Measurements from ENCODE around the gene DRGX.

The DRGX gene

GRCh38 chr10:49395741-49396665 is at the start of gene DRGX:
Gene DRGX (minus strand): TSS chr10:49396089. CDS start chr10:49395440, 649 bp downstream.
- no peak for DNase-seq (ENCODE audit: low read depth)
- TF ChIP-seq, protein P1, sequence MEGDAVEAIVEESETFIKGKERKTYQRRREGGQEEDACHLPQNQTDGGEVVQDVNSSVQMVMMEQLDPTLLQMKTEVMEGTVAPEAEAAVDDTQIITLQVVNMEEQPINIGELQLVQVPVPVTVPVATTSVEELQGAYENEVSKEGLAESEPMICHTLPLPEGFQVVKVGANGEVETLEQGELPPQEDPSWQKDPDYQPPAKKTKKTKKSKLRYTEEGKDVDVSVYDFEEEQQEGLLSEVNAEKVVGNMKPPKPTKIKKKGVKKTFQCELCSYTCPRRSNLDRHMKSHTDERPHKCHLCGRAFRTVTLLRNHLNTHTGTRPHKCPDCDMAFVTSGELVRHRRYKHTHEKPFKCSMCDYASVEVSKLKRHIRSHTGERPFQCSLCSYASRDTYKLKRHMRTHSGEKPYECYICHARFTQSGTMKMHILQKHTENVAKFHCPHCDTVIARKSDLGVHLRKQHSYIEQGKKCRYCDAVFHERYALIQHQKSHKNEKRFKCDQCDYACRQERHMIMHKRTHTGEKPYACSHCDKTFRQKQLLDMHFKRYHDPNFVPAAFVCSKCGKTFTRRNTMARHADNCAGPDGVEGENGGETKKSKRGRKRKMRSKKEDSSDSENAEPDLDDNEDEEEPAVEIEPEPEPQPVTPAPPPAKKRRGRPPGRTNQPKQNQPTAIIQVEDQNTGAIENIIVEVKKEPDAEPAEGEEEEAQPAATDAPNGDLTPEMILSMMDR (IDR thresholded peaks at IDR 0.05; ENCODE audit: low read depth, low read length) = no peak
- TF ChIP-seq POLR2A (IDR thresholded peaks at IDR 0.05; ENCODE audit: extremely low read depth, insufficient read length) (no peak), MAX (IDR thresholded peaks at IDR 0.05; ENCODE audit: low read depth, low read length) (no peak), MYC (IDR thresholded peaks at IDR 0.05; ENCODE audit: low read depth, low read length) (no peak)
- no peak within 1 kb of the TSS for H3K4me3 ChIP-seq (ENCODE audit: low read depth, low read length)

DNA sequence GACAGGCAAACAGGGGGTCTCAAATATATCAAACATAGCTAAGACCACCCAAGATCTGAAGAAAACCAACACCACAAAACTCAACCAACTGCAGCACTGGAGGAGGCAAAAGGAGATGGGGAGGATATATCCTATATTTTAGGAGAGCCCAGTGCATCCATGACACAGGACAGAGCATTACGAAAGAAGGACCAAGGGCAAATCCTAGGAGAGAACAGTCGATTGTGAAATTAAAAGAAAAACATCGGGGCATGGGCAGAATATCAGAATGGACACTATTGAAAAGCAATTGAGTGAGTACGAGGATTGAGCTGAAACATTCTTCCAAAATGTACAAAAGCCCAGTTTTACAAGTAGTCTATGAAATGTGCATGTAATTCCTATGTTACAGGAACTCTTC is 48.5 kb upstream of the DRGX start:
- TF ChIP-seq MAX (IDR thresholded peaks at IDR 0.05; ENCODE audit: low read depth, low read length) = no peak
- no peak for TF ChIP-seq MYC (IDR thresholded peaks at IDR 0.05; ENCODE audit: low read depth, low read length)
- TF ChIP-seq, protein P1 (IDR thresholded peaks at IDR 0.05; ENCODE audit: low read depth, low read length) = no peak
- no peak for TF ChIP-seq POLR2A (IDR thresholded peaks at IDR 0.05; ENCODE audit: extremely low read depth, insufficient read length)
- no peak for DNase-seq (ENCODE audit: low read depth)

GRCh38 chr10:49442863-49443262 is 47.0 kb upstream of the DRGX start:
- DNase-seq (ENCODE audit: low read depth) = no peak
- H3K4me3 ChIP-seq (ENCODE audit: low read depth, low read length) = no peak overlapping the region
- TF ChIP-seq, protein P1 (IDR thresholded peaks at IDR 0.05; ENCODE audit: low read depth, low read length) = no peak
- TF ChIP-seq MYC (IDR thresholded peaks at IDR 0.05; ENCODE audit: low read depth, low read length) (no peak), MAX (IDR thresholded peaks at IDR 0.05; ENCODE audit: low read depth, low read length) (no peak), POLR2A (IDR thresholded peaks at IDR 0.05; ENCODE audit: extremely low read depth, insufficient read length) (no peak)

More for the DNA sequence above, 48.5 kb upstream of the DRGX start:
- no peak overlapping the region for H3K4me3 ChIP-seq (ENCODE audit: low read depth, low read length)

- H3K4me3 ChIP-seq (ENCODE audit: low read depth, low read length) = no peak overlapping the region
- TF ChIP-seq, protein P1 (IDR thresholded peaks at IDR 0.05; ENCODE audit: low read depth, low read length) = no peak
- TF ChIP-seq POLR2A (IDR thresholded peaks at IDR 0.05; ENCODE audit: extremely low read depth, insufficient read length) (no peak), MYC (IDR thresholded peaks at IDR 0.05; ENCODE audit: low read depth, low read length) (no peak), MAX (IDR thresholded peaks at IDR 0.05; ENCODE audit: low read depth, low read length) (no peak)
Observed at GRCh38 chr10:49441488-49442476, 45.9 kb upstream of the DRGX start.

DNA sequence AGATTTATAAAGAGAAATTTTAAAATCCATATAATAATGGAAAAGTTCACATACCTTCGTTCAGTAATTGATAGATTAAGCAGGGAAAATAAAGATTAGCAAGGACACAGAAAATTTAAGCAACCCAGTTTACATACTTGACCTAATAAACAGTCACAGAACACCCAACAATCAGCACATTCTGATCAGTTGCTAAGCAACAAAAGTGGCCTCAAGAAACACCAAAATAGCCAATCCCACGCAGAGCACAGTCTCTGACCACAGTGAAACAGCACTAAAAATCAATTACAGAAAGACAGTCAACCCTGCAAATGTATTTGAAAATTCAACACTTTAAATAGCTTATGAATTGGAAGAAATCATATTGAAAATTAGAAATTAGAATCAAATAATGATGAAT is 39.3 kb upstream of the DRGX start:
- TF ChIP-seq MYC (IDR thresholded peaks at IDR 0.05; ENCODE audit: low read depth, low read length) (no peak), MAX (IDR thresholded peaks at IDR 0.05; ENCODE audit: low read depth, low read length) (no peak), POLR2A (IDR thresholded peaks at IDR 0.05; ENCODE audit: extremely low read depth, insufficient read length) (no peak)
- TF ChIP-seq, protein P1 (IDR thresholded peaks at IDR 0.05; ENCODE audit: low read depth, low read length) = no peak
- DNase-seq (ENCODE audit: low read depth) = no peak

More at GRCh38 chr10:49441488-49442476, 45.9 kb upstream of the DRGX start:
- DNase-seq (ENCODE audit: low read depth) = peak; percentile 21

More for the DNA sequence above, 39.3 kb upstream of the DRGX start:
- H3K4me3 ChIP-seq (ENCODE audit: low read depth, low read length) = no peak overlapping the region

Data from NB4 (cell line).